HFF-Myc (cell line): Measurements from ENCODE around the gene RYR2.
"Not testable (repeated sequence)": the region's sequence is repeated elsewhere in the genome, so short reads cannot be mapped to it uniquely, and the experiment has no call there.

Experiments
- DNase-seq: peaks from one replicate; pipeline ENCODE4 v3.0.0-alpha.2; 2011; ENCODE audit warnings: low read depth; ENCODE audit errors: extremely low read depth
- H3K4me3 ChIP-seq: replicated peaks from 2 replicates; pipeline ENCODE4 v1.5.1; 2011; ENCODE audit warnings: low read depth, mild to moderate bottlenecking, control low read depth, low read length
- TF ChIP-seq, protein P1 (sequence below): IDR thresholded peaks from 2 replicates; pipeline ENCODE4 v1.5.1; 2012; ENCODE audit warnings: mild to moderate bottlenecking, low read depth, low read length, control low read depth; ENCODE audit errors: missing control alignments

The RYR2 gene

GRCh38 chr1:237270353-237270752 lies 228.4 kb downstream of the RYR2 start:
- H3K4me3 ChIP-seq, result no peak overlapping the region
- DNase-seq, result no peak
- TF ChIP-seq, protein P1, sequence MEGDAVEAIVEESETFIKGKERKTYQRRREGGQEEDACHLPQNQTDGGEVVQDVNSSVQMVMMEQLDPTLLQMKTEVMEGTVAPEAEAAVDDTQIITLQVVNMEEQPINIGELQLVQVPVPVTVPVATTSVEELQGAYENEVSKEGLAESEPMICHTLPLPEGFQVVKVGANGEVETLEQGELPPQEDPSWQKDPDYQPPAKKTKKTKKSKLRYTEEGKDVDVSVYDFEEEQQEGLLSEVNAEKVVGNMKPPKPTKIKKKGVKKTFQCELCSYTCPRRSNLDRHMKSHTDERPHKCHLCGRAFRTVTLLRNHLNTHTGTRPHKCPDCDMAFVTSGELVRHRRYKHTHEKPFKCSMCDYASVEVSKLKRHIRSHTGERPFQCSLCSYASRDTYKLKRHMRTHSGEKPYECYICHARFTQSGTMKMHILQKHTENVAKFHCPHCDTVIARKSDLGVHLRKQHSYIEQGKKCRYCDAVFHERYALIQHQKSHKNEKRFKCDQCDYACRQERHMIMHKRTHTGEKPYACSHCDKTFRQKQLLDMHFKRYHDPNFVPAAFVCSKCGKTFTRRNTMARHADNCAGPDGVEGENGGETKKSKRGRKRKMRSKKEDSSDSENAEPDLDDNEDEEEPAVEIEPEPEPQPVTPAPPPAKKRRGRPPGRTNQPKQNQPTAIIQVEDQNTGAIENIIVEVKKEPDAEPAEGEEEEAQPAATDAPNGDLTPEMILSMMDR, result no peak

- not testable (repeated sequence) for H3K4me3 ChIP-seq, DNase-seq
Measured at GRCh38 chr1:237277994-237278393, 236.0 kb downstream of the RYR2 start.

GRCh38 chr1:237279629-237280028 lies 237.6 kb downstream of the RYR2 start:
- no peak overlapping the region for H3K4me3 ChIP-seq
- TF ChIP-seq, protein P1, result no peak
- DNase-seq, result no peak

DNA sequence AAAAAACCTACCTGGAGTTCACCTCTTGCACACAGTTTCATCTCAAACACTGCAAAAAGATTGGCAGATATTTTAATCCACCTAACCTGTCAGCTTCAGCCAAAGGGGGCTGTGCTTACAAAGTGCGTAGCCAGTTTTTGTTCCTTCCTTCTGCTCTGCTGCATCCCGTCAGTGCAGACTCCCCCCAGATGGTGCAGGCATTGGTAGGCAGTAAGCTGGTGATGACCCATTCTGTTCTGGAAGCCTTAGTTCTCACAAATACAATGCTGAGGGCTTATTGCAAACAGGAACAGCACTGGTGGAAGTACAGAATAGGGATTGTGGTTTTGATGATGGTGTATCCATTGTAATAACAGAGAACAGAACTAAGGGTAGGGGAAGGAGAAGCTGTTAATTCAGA lies 239.5 kb downstream of the RYR2 start:
- H3K4me3 ChIP-seq, result no peak overlapping the region
- TF ChIP-seq, protein P1, result no peak
- no peak for DNase-seq

GRCh38 chr1:237282208-237282783 lies 240.3 kb downstream of the RYR2 start:
- TF ChIP-seq, protein P1, result no peak
- H3K4me3 ChIP-seq, result no peak overlapping the region
- DNase-seq, result no peak

DNA sequence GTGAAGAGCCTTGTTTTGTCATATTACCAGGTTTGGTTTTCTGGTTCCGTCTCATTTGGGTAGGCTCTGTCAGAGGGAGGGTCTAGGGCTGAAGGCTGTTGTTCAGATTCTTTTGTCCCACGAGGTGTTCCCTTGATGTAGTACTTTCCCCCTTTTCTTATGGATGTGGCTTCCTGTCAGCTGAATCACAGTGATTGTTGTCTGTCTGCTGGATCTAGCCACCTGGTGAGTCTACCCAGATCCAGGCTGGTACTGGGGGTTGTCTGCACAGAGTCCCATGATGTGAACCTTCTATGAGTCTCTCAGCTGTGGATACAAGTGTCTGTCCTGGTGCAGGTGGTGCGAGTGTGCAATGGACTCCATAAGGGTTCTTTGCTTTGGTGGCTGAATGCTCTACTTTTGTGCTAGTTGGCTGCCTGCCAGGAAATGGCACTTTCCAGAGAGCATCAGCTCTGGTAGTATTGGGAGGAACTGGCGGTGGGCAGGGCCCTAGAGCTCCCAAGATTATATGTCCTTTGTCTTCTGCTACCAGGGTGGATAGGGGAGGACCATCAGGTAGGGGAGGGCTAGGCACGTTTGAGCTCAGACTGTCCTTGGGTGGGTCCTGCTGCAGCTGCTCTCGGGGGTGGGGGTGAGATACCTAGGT lies 246.0 kb downstream of the RYR2 start:
- no peak overlapping the region for H3K4me3 ChIP-seq
- no peak for DNase-seq
- TF ChIP-seq, protein P1, result no peak

DNA sequence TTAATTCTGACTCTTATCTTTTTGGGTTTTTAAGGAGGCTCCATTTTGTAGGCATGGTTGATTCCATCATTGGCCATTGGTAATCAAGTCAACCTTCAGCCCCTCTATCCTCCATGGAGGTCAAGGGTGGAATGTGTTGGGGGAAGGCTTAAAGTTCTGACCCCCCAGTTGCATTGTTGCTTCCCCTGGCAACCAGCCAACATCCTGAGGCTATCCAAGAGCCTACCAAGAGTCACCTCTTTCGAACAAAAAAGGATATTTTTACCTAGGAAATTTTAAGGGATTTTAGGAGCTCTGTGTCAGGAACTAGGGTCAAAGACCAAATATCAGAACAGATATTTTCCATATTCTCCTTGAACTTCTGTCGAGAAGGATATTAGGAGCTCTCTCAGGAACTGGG lies 251.8 kb downstream of the RYR2 start:
- H3K4me3 ChIP-seq, result no peak overlapping the region
- no peak for DNase-seq
- TF ChIP-seq, protein P1, result no peak
